ENCODE data around the gene CPLX1. TPM values are rescaled to one million over a fixed set of nuclear protein-coding genes. Genes with fewer than 3 reads are reported as not detected.

The CPLX1 gene
- total and polyA plus RNA-seq, 12 donors: 1.7 to 25.3 (median 7.5) TPM

- no peaks in the 10 kb centered on the region for H3K27me3 ChIP-seq
- DNase-seq: no peak
- peaks cover 0 to 67% of the 10 kb centered on the region in 2 donors for H3K36me3 ChIP-seq (replicated peaks in 1 of 2)
- WGBS, 4 donors: 92 to 97% (median 93%) methylated on average over 7 to 21 of the region's 21 CpGs
- no peaks in the 10 kb centered on the region for H3K4me1 ChIP-seq (replicated peaks in 1 of 2)
- no peak overlapping the region for H3K27ac ChIP-seq
- H3K9me3 ChIP-seq (replicated peaks in 1 of 3): no peaks in the 10 kb centered on the region
- no peak overlapping the region for H3K4me3 ChIP-seq
- intact Hi-C loops (cut with DNase I): no loop called here
- no peak for TF ChIP-seq POLR2A (IDR thresholded peaks at IDR 0.05)
- TF ChIP-seq, protein P1, sequence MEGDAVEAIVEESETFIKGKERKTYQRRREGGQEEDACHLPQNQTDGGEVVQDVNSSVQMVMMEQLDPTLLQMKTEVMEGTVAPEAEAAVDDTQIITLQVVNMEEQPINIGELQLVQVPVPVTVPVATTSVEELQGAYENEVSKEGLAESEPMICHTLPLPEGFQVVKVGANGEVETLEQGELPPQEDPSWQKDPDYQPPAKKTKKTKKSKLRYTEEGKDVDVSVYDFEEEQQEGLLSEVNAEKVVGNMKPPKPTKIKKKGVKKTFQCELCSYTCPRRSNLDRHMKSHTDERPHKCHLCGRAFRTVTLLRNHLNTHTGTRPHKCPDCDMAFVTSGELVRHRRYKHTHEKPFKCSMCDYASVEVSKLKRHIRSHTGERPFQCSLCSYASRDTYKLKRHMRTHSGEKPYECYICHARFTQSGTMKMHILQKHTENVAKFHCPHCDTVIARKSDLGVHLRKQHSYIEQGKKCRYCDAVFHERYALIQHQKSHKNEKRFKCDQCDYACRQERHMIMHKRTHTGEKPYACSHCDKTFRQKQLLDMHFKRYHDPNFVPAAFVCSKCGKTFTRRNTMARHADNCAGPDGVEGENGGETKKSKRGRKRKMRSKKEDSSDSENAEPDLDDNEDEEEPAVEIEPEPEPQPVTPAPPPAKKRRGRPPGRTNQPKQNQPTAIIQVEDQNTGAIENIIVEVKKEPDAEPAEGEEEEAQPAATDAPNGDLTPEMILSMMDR (IDR thresholded peaks at IDR 0.05): no peak
These were observed 42.5 kb upstream of the CPLX1 start for GRCh38 chr4:868421-868820.

GRCh38 chr4:867526-868250, 41.8 kb upstream of the CPLX1 start:
- DNase-seq: no peak
- H3K27ac ChIP-seq: no peak overlapping the region
- no peak for TF ChIP-seq POLR2A (IDR thresholded peaks at IDR 0.05)
- TF ChIP-seq, protein P1 (IDR thresholded peaks at IDR 0.05): no peak
- H3K4me1 ChIP-seq (replicated peaks in 1 of 2): no peaks in the 10 kb centered on the region
- 89 to 92% (median 91%) methylated on average over 8 to 26 of the region's 26 CpGs for WGBS, 4 donors
- no peaks in the 10 kb centered on the region for H3K9me3 ChIP-seq (replicated peaks in 1 of 3)
- H3K36me3 ChIP-seq (replicated peaks in 1 of 2): peaks cover 0 to 67% of the 10 kb centered on the region in 2 donors
- intact Hi-C loops (cut with DNase I): no loop called here
- H3K27me3 ChIP-seq: no peaks in the 10 kb centered on the region
- no peak overlapping the region for H3K4me3 ChIP-seq

DNA sequence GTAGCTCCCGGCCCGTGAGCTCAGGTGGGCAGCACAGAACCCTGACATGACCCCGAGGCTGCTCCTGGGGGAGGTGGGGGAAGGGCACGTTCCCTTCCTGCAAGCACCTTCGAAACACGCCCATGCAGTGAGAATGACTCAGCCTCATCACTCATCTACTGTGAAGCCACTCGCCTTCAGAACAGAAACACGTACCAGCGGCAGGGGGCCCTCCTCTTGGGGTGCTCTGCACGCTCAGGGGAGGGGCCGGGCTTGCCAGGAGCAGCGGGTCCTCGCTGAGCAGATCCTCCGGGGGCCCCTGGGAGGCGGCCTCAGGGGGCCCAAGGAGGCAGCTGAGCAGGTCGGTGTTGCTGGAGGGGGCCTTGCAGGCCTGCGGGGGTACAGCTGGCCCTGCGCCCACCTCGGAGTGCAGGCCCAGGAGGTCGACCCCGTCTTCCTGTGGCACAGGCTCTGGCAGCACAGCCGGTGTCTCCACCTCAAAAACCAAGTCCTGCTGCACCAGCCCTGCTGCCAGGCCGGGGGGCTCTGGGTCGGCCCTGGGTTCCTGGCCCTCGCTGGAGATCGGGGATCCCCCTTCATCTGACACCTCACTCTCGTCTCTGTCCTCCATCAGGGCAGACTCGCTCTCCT, 40.9 kb upstream of the CPLX1 start:
- Histone ChIP-seq H3K27ac (no peak overlapping the region), H3K36me3 (replicated peaks in 1 of 2) (peaks cover 0 to 71% of the 10 kb centered on the region in 2 donors), H3K27me3 (no peaks in the 10 kb centered on the region), H3K9me3 (replicated peaks in 1 of 3) (no peaks in the 10 kb centered on the region), H3K4me1 (replicated peaks in 1 of 2) (no peaks in the 10 kb centered on the region), H3K4me3 (no peak overlapping the region)
- DNase-seq: peak in 1 of 7 donors; percentile 19
- intact Hi-C loops (cut with DNase I): no loop called here
- 74 to 83% (median 77%) methylated on average over 16 to 28 of the region's 28 CpGs for WGBS, 4 donors
- TF ChIP-seq, protein P1 (IDR thresholded peaks at IDR 0.05): no peak
- TF ChIP-seq POLR2A (IDR thresholded peaks at IDR 0.05): no peak

- intact Hi-C loops (cut with DNase I): no loop called here
- no peaks in the 10 kb centered on the region for H3K9me3 ChIP-seq (replicated peaks in 1 of 3)
- no peak for DNase-seq
- H3K4me3 ChIP-seq: no peak overlapping the region
- TF ChIP-seq, protein P1 (IDR thresholded peaks at IDR 0.05): no peak
- no peak for TF ChIP-seq POLR2A (IDR thresholded peaks at IDR 0.05)
- no peaks in the 10 kb centered on the region for H3K27me3 ChIP-seq
- WGBS, 4 donors: 92 to 96% (median 94%) methylated on average over 18 to 24 of the region's 24 CpGs
- no peak overlapping the region for H3K27ac ChIP-seq
- H3K36me3 ChIP-seq (replicated peaks in 1 of 2): peaks cover 0 to 77% of the 10 kb centered on the region in 2 donors
- H3K4me1 ChIP-seq (replicated peaks in 1 of 2): no peaks in the 10 kb centered on the region
These were observed 40.3 kb upstream of the CPLX1 start for GRCh38 chr4:866068-866760.

Data from adrenal gland (tissue), 12 donors.